Heart right ventricle (tissue), 16 donors: ENCODE measurements around the gene ZNF304. TPM values are rescaled to one million over a fixed set of nuclear protein-coding genes. Genes with fewer than 3 reads are reported as not detected.

Source experiments
- ATAC-seq, 8 donors: fragments of 200-7000 bp; cut with Tn5 transposase; one replicate each; pipeline ENCODE4 v1.9.1; 2020; ENCODE audit warnings: mild to moderate bottlenecking in 8 of 8, moderate library complexity in 8 of 8, moderate number of reproducible peaks in 1 of 8
- DNase-seq, 2 donors: peaks; one replicate each; pipeline ENCODE4 v3.0.0-alpha.2; 2020
- H3K27ac ChIP-seq, 10 donors: fragments of 200-600 bp; sonication (generic) in 2 of 10; one replicate each; pipeline versions ENCODE4 v1.5.0 to v1.8.0; 2020 to 2022; ENCODE audit warnings: mild to moderate bottlenecking in 3 of 10
- H3K27me3 ChIP-seq, 7 donors: fragments of 200-600 bp; one replicate each; pipeline ENCODE4 v1.8.0; 2021 to 2022; ENCODE audit warnings: mild to moderate bottlenecking in 2 of 7
- H3K36me3 ChIP-seq, 9 donors: fragments of 200-600 bp; sonication (generic) in 1 of 9; one replicate each; pipeline versions ENCODE4 v1.5.0 to v1.8.0; 2020 to 2022; ENCODE audit warnings: mild to moderate bottlenecking in 2 of 9
- H3K4me1 ChIP-seq, 9 donors: fragments of 200-600 bp; sonication (generic) in 1 of 9; one replicate each; pipeline versions ENCODE4 v1.5.0 to v1.8.0; 2020 to 2022; ENCODE audit warnings: mild to moderate bottlenecking in 4 of 9
- H3K4me3 ChIP-seq, 10 donors: fragments of 200-600 bp; sonication (generic) in 2 of 10; one replicate each; pipeline versions ENCODE4 v1.5.0 to v1.8.0; 2020 to 2022; ENCODE audit warnings: mild to moderate bottlenecking in 7 of 10, moderate library complexity in 2 of 10
- H3K9me3 ChIP-seq, 11 donors: fragments of 200-600 bp in 10 of 11; sonication (generic) in 2 of 11; one replicate each; pipeline versions ENCODE4 v1.5.0 to v1.8.0; 2013 to 2022; ENCODE audit warnings: mild to moderate bottlenecking in 2 of 11, control low read depth in 1 of 11, moderate library complexity in 1 of 11
- WGBS, 2 donors: extraction: QIAGEN DNeasy Blood & Tissue Kit; methylation state at CpG; one replicate each; pipeline ENCODE4 v1.1.7; 2013; ENCODE audit warnings: inconsistent platforms in 1 of 2; 5-methylcytosine and 5-hydroxymethylcytosine counted together
- intact Hi-C, 10 donors: fragments of 100-400 bp; cut with DNase I; formaldehyde crosslinking; loops; one replicate each; pipeline versions ENCODE4 v1.11.1 to v1.14.2; 2022
- polyA plus RNA-seq, 2 donors: library from polyadenylated mRNA; stranded (reverse); fragments of 200-250 nt; gene quantifications; one replicate each; pipeline ENCODE4 v1.2.3, GENCODE V29; 2013
- total RNA-seq, 10 donors: library from RNA; stranded (reverse); fragmentation: NEBNext Ultra II Directional in 3 of 10; extraction: Animal tissue kit (Norgen Biotek cat#: 25700) in 3 of 10; gene quantifications; one replicate each; pipeline versions ENCODE4 v1.2.1 to v1.2.4, GENCODE V29; 2021 to 2023
- TF ChIP-seq, protein P1 (sequence below), 9 donors: fragments of 200-600 bp; sonication (generic) in 2 of 9; IDR thresholded peaks; one replicate each; pipeline versions ENCODE4 v1.5.0 to v1.8.0; 2021 to 2022; ENCODE audit warnings: antibody characterized with exemption in 9 of 9, mild to moderate bottlenecking in 5 of 9, moderate library complexity in 1 of 9
- donor health status: Arrhythmogenic right ventricular cardiomyopathy.
- donor health status: ischemic (EF 13 %, LVEDD 7.1; RV severe dilation, severe dysfunction).
- donor health status: healthy with polysubstance abuse.
- donor health status: DM: no; HTN: yes; CAD: no.
- donor health status: DM: no; HTN: no; CAD: no.
- donor health status: ischemic (EF 25% LVEDD 6.9; RV normal size, moderate dysfunction).
- donor health status: ischemic (EF 25% LVEDD 5.7; RV mildly dilated, moderate dysfunction).
- donor health status: healthy.
- donor health status: DM: yes; HTN: yes; CAD: no.
- donor health status: Ischemic cardiomyopathy.
- donor health status: ischemic (EF 35%, LVEDD 5.7; RV mildly dilated, moderate dysfunction).
- donor health status: nonischemic (EF 11% LVEDD 7.7; RV severe dilation, severe dysfunction).
- donor health status: DM: yes; HTN: yes; CAD: no.
- donor health status: PGD.
- donor health status: ischemic (EF 29% LVEDD 5.4; RV normal size, mild dysfunction).
- donor health status: nonischemic (EF 23%, LVEDD 6.1; RV moderate dilation, normal function).

Gene ZNF304
- total and polyA plus RNA-seq, 12 donors: 3.4 to 15.7 (median 11.2) TPM

DNA sequence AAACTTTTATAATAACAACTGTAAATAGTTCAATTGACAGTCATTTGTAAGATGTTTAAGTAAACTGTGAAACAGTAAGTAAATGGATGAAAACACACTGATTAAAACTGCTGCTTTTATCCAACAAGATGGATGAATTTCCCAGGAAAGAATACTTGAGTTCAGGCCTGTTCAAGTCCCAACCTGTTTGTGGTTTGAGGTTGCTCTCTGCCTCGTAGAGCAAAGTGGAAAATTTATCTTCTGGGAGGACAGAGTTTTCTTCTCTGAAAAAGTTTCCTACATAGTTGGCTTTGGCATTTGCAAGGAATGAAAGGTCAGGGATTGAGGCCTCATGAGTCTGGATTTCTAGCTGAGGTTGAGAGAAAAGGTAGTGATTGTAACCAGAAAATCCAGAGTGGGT is 46.0 kb upstream of the ZNF304 start:
- WGBS, 2 donors: 33 to 73% methylated on average over 1 of the region's 1 CpG
- no peak overlapping the region for H3K4me3 ChIP-seq
- H3K4me1 ChIP-seq: peaks cover 0 to 22% (median 13%) of the 10 kb centered on the region in 9 donors
- no peak for ATAC-seq
- H3K27ac ChIP-seq: no peak overlapping the region
- H3K9me3 ChIP-seq: peaks cover 0 to 12% (median 0%) of the 10 kb centered on the region in 11 donors
- intact Hi-C loops: no loop called here
- TF ChIP-seq, protein P1, sequence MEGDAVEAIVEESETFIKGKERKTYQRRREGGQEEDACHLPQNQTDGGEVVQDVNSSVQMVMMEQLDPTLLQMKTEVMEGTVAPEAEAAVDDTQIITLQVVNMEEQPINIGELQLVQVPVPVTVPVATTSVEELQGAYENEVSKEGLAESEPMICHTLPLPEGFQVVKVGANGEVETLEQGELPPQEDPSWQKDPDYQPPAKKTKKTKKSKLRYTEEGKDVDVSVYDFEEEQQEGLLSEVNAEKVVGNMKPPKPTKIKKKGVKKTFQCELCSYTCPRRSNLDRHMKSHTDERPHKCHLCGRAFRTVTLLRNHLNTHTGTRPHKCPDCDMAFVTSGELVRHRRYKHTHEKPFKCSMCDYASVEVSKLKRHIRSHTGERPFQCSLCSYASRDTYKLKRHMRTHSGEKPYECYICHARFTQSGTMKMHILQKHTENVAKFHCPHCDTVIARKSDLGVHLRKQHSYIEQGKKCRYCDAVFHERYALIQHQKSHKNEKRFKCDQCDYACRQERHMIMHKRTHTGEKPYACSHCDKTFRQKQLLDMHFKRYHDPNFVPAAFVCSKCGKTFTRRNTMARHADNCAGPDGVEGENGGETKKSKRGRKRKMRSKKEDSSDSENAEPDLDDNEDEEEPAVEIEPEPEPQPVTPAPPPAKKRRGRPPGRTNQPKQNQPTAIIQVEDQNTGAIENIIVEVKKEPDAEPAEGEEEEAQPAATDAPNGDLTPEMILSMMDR (IDR thresholded peaks at IDR 0.05): no peak
- no peak for DNase-seq
- H3K27me3 ChIP-seq: no peaks in the 10 kb centered on the region
- peaks cover 0 to 49% (median 10%) of the 10 kb centered on the region in 9 donors for H3K36me3 ChIP-seq

DNA sequence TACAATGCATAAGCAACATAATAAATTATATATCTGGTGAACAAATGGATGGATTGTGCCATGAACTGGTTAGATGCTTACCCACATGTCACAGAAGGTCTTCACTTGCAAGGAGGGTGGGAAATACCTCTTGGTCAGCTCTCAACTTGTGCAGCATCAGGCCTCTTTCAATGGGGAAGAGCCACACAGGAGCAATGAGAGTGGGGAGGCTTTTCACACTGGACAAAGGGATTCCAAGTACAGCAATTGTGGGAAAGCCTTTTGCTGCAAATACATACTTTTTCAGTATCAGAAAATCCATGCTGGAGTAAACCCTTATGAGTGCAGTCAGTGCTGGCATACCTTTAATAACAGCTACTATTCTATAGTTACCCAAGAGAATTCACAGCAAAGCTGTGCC is 42.6 kb upstream of the ZNF304 start:
- H3K4me1 ChIP-seq: no peaks in the 10 kb centered on the region
- DNase-seq (no peak), ATAC-seq (no peak)
- intact Hi-C loops: no loop called here
- peaks cover 0 to 20% (median 0%) of the 10 kb centered on the region in 9 donors for H3K36me3 ChIP-seq
- H3K9me3 ChIP-seq: peaks cover 0 to 12% (median 0%) of the 10 kb centered on the region in 11 donors
- no peaks in the 10 kb centered on the region for H3K27me3 ChIP-seq
- no peak overlapping the region for H3K27ac ChIP-seq
- TF ChIP-seq, protein P1 (IDR thresholded peaks at IDR 0.05): no peak
- H3K4me3 ChIP-seq: no peak overlapping the region

DNA sequence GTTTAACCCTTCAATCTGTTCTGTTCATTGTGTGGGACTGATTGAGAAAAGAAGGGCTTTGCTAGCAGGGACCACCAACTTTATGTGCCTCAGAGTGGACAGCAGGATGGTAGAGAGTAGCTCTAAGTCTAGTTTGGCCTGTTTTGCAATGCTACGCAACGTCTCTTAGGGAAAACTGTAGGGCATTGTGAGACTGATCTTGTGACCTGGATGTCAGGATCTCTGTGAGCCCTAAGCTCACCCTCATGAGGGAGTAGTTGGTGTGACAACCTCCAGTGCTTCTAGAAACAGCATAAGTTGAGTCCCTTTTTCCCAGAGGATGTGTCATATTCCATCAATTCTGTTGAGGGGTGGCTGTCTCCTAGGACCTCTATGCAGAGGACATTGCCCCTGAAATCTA is 40.3 kb upstream of the ZNF304 start:
- Histone ChIP-seq H3K27ac (no peak overlapping the region), H3K27me3 (no peaks in the 10 kb centered on the region), H3K9me3 (peaks cover 0 to 12% (median 0%) of the 10 kb centered on the region in 11 donors), H3K36me3 (no peaks in the 10 kb centered on the region), H3K4me3 (no peak overlapping the region), H3K4me1 (no peaks in the 10 kb centered on the region)
- ATAC-seq (no peak), DNase-seq (no peak)
- TF ChIP-seq, protein P1 (IDR thresholded peaks at IDR 0.05): no peak
- 68 to 72% methylated on average over 2 of the region's 2 CpGs for WGBS, 2 donors
- intact Hi-C loops: no loop called here

DNA sequence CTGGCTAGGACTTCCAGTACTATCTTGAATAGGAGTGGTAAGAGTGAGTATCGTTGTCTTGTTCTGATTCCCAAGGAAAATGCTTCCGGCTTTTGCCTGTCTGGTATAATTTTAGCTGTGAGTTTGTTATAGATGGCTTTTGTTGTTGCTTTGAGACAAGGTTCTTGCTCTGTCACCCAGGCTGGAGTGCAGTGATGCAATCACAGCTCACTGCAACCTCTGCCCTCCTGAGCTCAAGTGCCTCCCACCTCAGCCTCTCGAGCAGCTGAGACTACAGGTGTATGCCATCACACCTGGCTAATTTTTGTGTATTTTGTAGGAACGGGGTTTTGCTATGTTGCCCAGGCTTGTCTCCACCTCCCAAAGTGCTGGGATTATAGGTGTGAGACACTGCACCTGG is 36.9 kb upstream of the ZNF304 start:
- no peak overlapping the region for H3K4me3 ChIP-seq
- H3K27ac ChIP-seq: no peak overlapping the region
- WGBS, 2 donors: 61 to 62% methylated on average over 4 of the region's 4 CpGs
- peaks cover 0 to 27% (median 0%) of the 10 kb centered on the region in 7 donors for H3K27me3 ChIP-seq
- peaks cover 0 to 3% (median 0%) of the 10 kb centered on the region in 11 donors for H3K9me3 ChIP-seq
- TF ChIP-seq, protein P1 (IDR thresholded peaks at IDR 0.05): no peak
- intact Hi-C loops: no loop called here
- no peak for ATAC-seq
- no peak for DNase-seq
- peaks cover 0 to under 1% (median 0%) of the 10 kb centered on the region in 9 donors for H3K4me1 ChIP-seq
- H3K36me3 ChIP-seq: no peaks in the 10 kb centered on the region
